ENCODE measurements around the gene ANK2.

Gene ANK2

DNA sequence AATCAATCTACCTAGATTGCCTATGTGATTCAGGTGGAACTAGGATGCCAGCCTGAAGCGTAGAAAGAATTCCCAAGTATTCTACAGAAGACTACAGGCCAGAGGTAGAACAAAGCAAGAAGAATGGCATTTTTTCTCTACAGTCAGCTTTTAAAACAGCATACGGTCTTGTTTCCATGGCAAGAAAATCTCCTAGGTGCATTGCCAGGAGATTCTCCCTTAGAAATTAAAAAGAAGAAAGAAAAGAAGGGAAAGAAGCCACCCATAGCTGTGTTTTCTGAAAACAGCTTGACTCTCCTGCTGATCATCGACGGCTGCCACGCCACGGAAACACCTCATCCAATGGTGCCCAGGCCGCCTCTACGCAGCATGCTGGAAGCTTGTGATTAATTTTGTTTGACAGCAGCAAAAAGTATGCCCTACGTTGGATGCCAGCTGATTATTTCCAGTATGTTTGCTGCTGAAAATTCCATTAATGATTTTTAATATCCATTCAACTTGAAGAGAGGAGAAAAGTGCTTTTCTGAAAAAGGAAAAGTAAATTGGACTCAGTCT is 24.1 kb downstream of the ANK2 start:
- no peaks in the 10 kb centered on the region for H3K9me3 ChIP-seq (ENCODE audit: control insufficient read depth, low read length)
- H3K4me1 ChIP-seq (ENCODE audit: control insufficient read depth, insufficient read depth, low read length), result no peaks in the 10 kb centered on the region
- no peaks in the 10 kb centered on the region for H3K27me3 ChIP-seq (ENCODE audit: control insufficient read depth, insufficient read depth, low read length)
- no peaks in the 10 kb centered on the region for H3K36me3 ChIP-seq (ENCODE audit: control insufficient read depth, insufficient read depth, low read length)
- H3K9ac ChIP-seq (ENCODE audit: low read length), result no peak overlapping the region
- H3K4me3 ChIP-seq (ENCODE audit: low read length), result no peak overlapping the region

DNA sequence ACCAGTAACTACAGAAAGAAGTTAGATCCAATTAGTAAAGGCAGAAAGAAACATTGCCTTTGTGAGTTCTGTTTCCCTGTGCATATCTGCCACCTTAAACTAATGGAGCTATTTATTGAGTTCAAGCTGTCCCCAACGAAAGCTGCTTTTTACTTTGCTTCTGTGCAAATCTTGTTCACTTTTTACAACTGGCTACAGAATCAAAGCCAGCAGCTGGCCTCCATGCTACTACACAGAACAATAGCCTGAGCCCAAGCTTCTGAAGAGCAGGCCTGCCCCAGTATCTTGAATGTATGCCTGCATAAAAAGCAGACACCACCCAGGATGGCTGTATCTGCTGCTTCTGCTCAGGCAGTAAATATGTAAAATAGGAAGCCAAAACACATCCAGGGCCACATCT is 28.1 kb downstream of the ANK2 start:
- Histone ChIP-seq H3K4me3 (ENCODE audit: low read length) (no peak overlapping the region), H3K36me3 (ENCODE audit: control insufficient read depth, insufficient read depth, low read length) (no peaks in the 10 kb centered on the region), H3K9me3 (ENCODE audit: control insufficient read depth, low read length) (no peaks in the 10 kb centered on the region), H3K27me3 (ENCODE audit: control insufficient read depth, insufficient read depth, low read length) (no peaks in the 10 kb centered on the region), H3K9ac (ENCODE audit: low read length) (no peak overlapping the region), H3K4me1 (ENCODE audit: control insufficient read depth, insufficient read depth, low read length) (no peaks in the 10 kb centered on the region)

- Histone ChIP-seq H3K36me3 (ENCODE audit: control insufficient read depth, insufficient read depth, low read length) (no peaks in the 10 kb centered on the region), H3K4me1 (ENCODE audit: control insufficient read depth, insufficient read depth, low read length) (no peaks in the 10 kb centered on the region), H3K9ac (ENCODE audit: low read length) (no peak overlapping the region), H3K27me3 (ENCODE audit: control insufficient read depth, insufficient read depth, low read length) (no peaks in the 10 kb centered on the region), H3K4me3 (ENCODE audit: low read length) (no peak overlapping the region), H3K9me3 (ENCODE audit: control insufficient read depth, low read length) (no peaks in the 10 kb centered on the region)
These were observed 28.6 kb downstream of the ANK2 start for GRCh38 chr4:113078066-113078465.

- Histone ChIP-seq H3K9me3 (ENCODE audit: control insufficient read depth, low read length) (no peaks in the 10 kb centered on the region), H3K36me3 (ENCODE audit: control insufficient read depth, insufficient read depth, low read length) (no peaks in the 10 kb centered on the region), H3K4me1 (ENCODE audit: control insufficient read depth, insufficient read depth, low read length) (no peaks in the 10 kb centered on the region), H3K27me3 (ENCODE audit: control insufficient read depth, insufficient read depth, low read length) (no peaks in the 10 kb centered on the region), H3K4me3 (ENCODE audit: low read length) (no peak overlapping the region), H3K9ac (ENCODE audit: low read length) (no peak overlapping the region)
These were observed 30.6 kb downstream of the ANK2 start for GRCh38 chr4:113080050-113080449.

- Histone ChIP-seq H3K36me3 (ENCODE audit: control insufficient read depth, insufficient read depth, low read length) (no peaks in the 10 kb centered on the region), H3K4me1 (ENCODE audit: control insufficient read depth, insufficient read depth, low read length) (no peaks in the 10 kb centered on the region), H3K9me3 (ENCODE audit: control insufficient read depth, low read length) (no peaks in the 10 kb centered on the region), H3K27me3 (ENCODE audit: control insufficient read depth, insufficient read depth, low read length) (no peaks in the 10 kb centered on the region), H3K4me3 (ENCODE audit: low read length) (no peak overlapping the region), H3K9ac (ENCODE audit: low read length) (no peak overlapping the region)
These were observed 31.2 kb downstream of the ANK2 start for GRCh38 chr4:113080624-113081023.

DNA sequence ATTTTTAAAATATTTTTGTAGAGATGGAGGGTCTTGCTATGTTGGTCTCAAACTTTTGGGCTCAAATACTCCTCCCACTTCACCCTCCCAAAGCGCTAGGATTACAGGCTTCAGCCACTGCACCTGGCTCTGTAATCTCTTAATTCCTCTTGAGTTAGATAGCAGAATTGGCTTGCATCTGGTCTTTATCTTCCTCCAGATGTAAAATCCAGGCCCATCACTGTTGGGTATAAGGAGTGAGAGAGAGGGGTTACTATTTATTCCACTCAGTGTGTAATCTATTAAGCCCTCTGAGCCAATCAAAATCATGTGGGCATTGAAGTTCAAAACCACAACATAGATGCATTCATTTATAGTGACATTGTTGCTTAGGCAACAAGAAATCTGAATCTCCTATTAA is 33.9 kb downstream of the ANK2 start:
- Histone ChIP-seq H3K27me3 (ENCODE audit: control insufficient read depth, insufficient read depth, low read length) (no peaks in the 10 kb centered on the region), H3K9ac (ENCODE audit: low read length) (no peak overlapping the region), H3K4me1 (ENCODE audit: control insufficient read depth, insufficient read depth, low read length) (no peaks in the 10 kb centered on the region), H3K36me3 (ENCODE audit: control insufficient read depth, insufficient read depth, low read length) (no peaks in the 10 kb centered on the region), H3K4me3 (ENCODE audit: low read length) (no peak overlapping the region), H3K9me3 (ENCODE audit: control insufficient read depth, low read length) (no peaks in the 10 kb centered on the region)

GRCh38 chr4:113086172-113086695 is 36.8 kb downstream of the ANK2 start:
- H3K4me1 ChIP-seq (ENCODE audit: control insufficient read depth, insufficient read depth, low read length), result no peaks in the 10 kb centered on the region
- no peaks in the 10 kb centered on the region for H3K27me3 ChIP-seq (ENCODE audit: control insufficient read depth, insufficient read depth, low read length)
- no peak overlapping the region for H3K9ac ChIP-seq (ENCODE audit: low read length)
- no peaks in the 10 kb centered on the region for H3K9me3 ChIP-seq (ENCODE audit: control insufficient read depth, low read length)
- H3K36me3 ChIP-seq (ENCODE audit: control insufficient read depth, insufficient read depth, low read length), result no peaks in the 10 kb centered on the region
- no peak overlapping the region for H3K4me3 ChIP-seq (ENCODE audit: low read length)

GRCh38 chr4:113088050-113088449 is 38.6 kb downstream of the ANK2 start:
- H3K36me3 ChIP-seq (ENCODE audit: control insufficient read depth, insufficient read depth, low read length), result no peaks in the 10 kb centered on the region
- no peak overlapping the region for H3K4me3 ChIP-seq (ENCODE audit: low read length)
- H3K4me1 ChIP-seq (ENCODE audit: control insufficient read depth, insufficient read depth, low read length), result no peaks in the 10 kb centered on the region
- H3K9me3 ChIP-seq (ENCODE audit: control insufficient read depth, low read length), result no peaks in the 10 kb centered on the region
- no peaks in the 10 kb centered on the region for H3K27me3 ChIP-seq (ENCODE audit: control insufficient read depth, insufficient read depth, low read length)
- H3K9ac ChIP-seq (ENCODE audit: low read length), result no peak overlapping the region

GRCh38 chr4:113090954-113091353 is 41.5 kb downstream of the ANK2 start:
- Histone ChIP-seq H3K9me3 (ENCODE audit: control insufficient read depth, low read length) (no peaks in the 10 kb centered on the region), H3K9ac (ENCODE audit: low read length) (no peak overlapping the region), H3K4me3 (ENCODE audit: low read length) (no peak overlapping the region), H3K36me3 (ENCODE audit: control insufficient read depth, insufficient read depth, low read length) (no peaks in the 10 kb centered on the region), H3K4me1 (ENCODE audit: control insufficient read depth, insufficient read depth, low read length) (no peaks in the 10 kb centered on the region), H3K27me3 (ENCODE audit: control insufficient read depth, insufficient read depth, low read length) (no peaks in the 10 kb centered on the region)

GRCh38 chr4:113094331-113094730 is 44.9 kb downstream of the ANK2 start:
- no peaks in the 10 kb centered on the region for H3K9me3 ChIP-seq (ENCODE audit: control insufficient read depth, low read length)
- H3K36me3 ChIP-seq (ENCODE audit: control insufficient read depth, insufficient read depth, low read length), result no peaks in the 10 kb centered on the region
- H3K4me3 ChIP-seq (ENCODE audit: low read length), result no peak overlapping the region
- no peaks in the 10 kb centered on the region for H3K27me3 ChIP-seq (ENCODE audit: control insufficient read depth, insufficient read depth, low read length)
- H3K9ac ChIP-seq (ENCODE audit: low read length), result no peak overlapping the region
- H3K4me1 ChIP-seq (ENCODE audit: control insufficient read depth, insufficient read depth, low read length), result no peaks in the 10 kb centered on the region

DNA sequence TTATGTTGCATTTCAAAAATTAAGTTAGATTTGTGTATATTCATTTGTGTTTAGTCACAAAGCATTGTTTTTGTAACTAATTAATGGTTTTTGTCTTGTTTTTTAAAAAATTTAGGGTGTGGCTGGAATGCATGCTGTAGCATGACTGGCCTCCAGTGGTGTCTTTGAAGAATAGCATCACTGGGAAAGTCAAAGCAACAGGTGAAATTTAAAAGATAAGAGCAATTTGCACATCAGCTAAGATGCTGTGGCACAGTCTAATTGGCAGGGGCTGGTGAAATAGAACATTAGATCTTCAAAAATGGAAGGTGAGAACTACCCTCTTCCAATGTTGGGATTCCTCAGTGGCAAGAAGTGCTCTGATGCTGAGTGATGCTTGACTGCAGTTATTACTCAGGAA is 45.3 kb downstream of the ANK2 start:
- Histone ChIP-seq H3K9ac (ENCODE audit: low read length) (no peak overlapping the region), H3K36me3 (ENCODE audit: control insufficient read depth, insufficient read depth, low read length) (no peaks in the 10 kb centered on the region), H3K27me3 (ENCODE audit: control insufficient read depth, insufficient read depth, low read length) (no peaks in the 10 kb centered on the region), H3K4me1 (ENCODE audit: control insufficient read depth, insufficient read depth, low read length) (no peaks in the 10 kb centered on the region), H3K9me3 (ENCODE audit: control insufficient read depth, low read length) (no peaks in the 10 kb centered on the region), H3K4me3 (ENCODE audit: low read length) (no peak overlapping the region)

GRCh38 chr4:113101669-113102068 is 52.2 kb downstream of the ANK2 start:
- Histone ChIP-seq H3K9ac (ENCODE audit: low read length) (no peak overlapping the region), H3K9me3 (ENCODE audit: control insufficient read depth, low read length) (no peaks in the 10 kb centered on the region), H3K27me3 (ENCODE audit: control insufficient read depth, insufficient read depth, low read length) (no peaks in the 10 kb centered on the region), H3K4me1 (ENCODE audit: control insufficient read depth, insufficient read depth, low read length) (no peaks in the 10 kb centered on the region), H3K36me3 (ENCODE audit: control insufficient read depth, insufficient read depth, low read length) (no peaks in the 10 kb centered on the region), H3K4me3 (ENCODE audit: low read length) (no peak overlapping the region)

DNA sequence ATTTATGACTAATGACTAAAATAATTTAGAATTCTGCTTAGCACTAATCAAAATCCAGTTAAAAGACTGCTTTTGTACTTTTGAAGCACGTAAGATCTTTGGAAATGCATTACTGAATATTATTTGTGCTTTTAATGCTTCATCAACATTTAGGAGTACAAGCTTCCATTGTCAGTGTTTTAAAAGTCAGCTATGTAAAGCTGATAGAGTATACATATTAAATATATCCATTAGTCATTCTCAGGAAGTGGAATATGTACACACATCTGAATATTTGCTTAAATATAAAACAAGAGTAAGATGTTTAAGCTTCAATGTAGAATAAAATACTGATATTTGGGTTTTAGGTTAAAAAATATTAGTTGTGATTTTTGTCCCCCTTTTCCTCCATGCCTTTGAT is 54.1 kb downstream of the ANK2 start:
- Histone ChIP-seq H3K27me3 (ENCODE audit: control insufficient read depth, insufficient read depth, low read length) (no peaks in the 10 kb centered on the region), H3K4me3 (ENCODE audit: low read length) (no peak overlapping the region), H3K4me1 (ENCODE audit: control insufficient read depth, insufficient read depth, low read length) (no peaks in the 10 kb centered on the region), H3K9me3 (ENCODE audit: control insufficient read depth, low read length) (no peaks in the 10 kb centered on the region), H3K36me3 (ENCODE audit: control insufficient read depth, insufficient read depth, low read length) (no peaks in the 10 kb centered on the region), H3K9ac (ENCODE audit: low read length) (no peak overlapping the region)
